ENCODE results near the gene KTI12.

Gene KTI12

DNA sequence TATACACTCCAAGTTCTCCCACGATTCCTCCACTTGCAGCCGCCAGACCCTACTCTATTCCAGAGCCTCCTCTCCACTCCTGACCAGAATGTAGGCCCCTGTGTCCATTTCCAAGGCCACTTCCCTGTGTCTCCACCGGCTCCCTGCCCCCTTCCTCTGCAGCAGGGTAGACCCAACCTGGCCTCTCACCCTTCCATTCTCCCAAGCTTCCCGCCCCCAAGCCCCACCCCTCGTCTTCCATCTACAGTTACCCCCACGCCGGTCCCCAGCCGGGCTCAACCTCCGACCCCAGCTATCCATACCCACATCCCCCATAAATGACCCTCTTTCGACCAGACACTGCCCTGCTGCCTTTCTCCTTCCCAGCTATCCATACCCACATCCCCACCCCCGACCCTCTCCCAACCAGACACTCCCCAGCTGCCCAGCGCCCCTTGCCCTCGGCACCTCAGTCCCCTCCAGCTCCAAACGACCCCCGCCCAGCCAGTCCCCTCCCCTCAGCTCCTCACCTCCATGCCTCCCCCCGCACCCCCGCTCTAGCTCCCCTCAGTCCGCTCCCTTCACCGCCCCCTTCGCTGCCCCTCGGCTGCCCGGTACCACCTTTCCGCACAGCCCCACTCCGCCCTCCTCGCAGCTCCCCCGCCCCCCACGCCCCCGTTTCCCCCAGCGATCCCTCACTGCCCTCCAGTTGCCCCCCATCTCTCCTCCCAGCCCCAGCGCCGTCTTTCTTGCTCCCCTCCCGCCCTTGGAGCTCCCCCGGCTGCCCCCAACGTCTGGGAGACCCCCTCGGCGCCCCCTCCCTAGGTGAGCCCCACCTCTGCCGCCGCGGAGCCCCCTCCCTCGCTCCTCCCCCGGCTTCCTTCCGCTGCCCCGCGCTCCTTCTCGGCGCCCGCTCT is 43.8 kb downstream of the KTI12 start:
- FAIRE-seq (no peak), DNase-seq (ENCODE audit: insufficient read length, low spot score) (no peak)

DNA sequence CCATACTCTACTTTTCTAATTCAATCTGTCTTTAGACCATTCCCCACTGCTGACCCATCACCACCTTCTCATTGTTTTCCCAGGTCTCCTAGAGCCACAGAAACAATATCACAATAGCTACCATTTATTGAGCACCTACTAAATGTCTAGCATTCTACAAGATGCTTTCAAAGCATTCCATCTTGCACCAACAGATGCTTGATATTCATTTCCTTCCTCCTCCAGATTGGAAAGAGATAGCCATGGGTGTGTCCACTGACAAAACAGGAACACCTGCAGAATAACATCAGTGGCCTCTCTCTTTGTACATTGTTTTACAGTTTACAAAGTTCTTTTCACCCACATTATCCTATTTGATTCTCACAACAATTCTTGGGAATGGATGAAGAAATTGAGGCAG is 45.4 kb downstream of the KTI12 start:
- FAIRE-seq (no peak), DNase-seq (ENCODE audit: insufficient read length, low spot score) (no peak)

DNA sequence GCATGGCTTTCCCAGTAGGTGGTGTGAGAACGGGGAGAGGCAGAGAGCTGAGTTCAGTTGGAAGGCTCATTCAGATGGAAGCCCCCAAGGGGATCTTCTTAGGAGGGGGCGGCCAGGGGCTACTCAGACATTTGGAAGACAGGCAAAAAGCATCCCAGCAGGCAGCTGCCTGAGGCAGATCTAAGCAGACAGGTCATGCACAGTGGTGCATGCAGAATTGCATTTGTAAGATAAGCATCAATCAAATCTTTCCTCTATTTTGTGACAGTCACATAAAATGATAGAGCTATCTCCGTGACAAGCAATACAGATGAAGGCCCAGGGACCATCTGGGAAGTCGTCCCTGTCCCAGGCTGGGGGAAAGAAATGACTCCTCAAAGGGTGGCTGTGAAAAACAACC is 46.9 kb downstream of the KTI12 start:
- no peak for FAIRE-seq
- no peak for DNase-seq (ENCODE audit: insufficient read length, low spot score)

DNA sequence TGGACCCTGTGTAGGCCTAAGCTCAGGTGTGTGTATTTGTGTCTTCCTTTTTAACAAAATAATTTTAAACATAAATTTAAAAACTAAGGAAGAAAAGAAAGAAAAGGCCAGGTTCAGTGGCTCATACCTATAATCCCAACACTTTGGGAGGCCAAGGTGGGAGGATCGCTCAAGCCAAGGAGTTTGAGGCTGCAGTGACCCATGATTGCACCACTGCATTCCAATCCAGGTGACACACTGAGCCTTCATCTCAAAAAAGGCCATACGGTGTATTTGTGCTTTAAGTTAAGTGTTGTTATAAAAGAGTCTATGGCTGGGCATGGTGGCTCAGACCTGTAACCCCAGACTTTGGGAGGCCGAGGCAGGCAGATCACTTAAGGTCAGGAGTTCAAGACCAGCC is 51.4 kb downstream of the KTI12 start:
- DNase-seq (ENCODE audit: insufficient read length, low spot score) (no peak), FAIRE-seq (no peak)

All from HTR-8/SVneo (cell line).